Ishikawa (cell line): ENCODE measurements around the gene ELMO1.

Experiments used
- CREB1 ChIP-seq: IDR thresholded peaks from 2 replicates; pipeline ENCODE4 v1.6.1; 2012; ENCODE audit warnings: low read depth
- EGR1 ChIP-seq: IDR thresholded peaks from 2 replicates; pipeline ENCODE4 v1.6.1; 2012
- EP300 ChIP-seq: IDR thresholded peaks from 2 replicates; pipeline ENCODE4 v1.6.1; 2012; ENCODE audit warnings: borderline replicate concordance
- FOXM1 ChIP-seq: IDR thresholded peaks from 2 replicates; pipeline ENCODE4 v1.6.1; 2012; ENCODE audit warnings: low read depth, borderline replicate concordance
- NFIC ChIP-seq: IDR thresholded peaks from 2 replicates; pipeline ENCODE4 v1.6.1; 2012
- RAD21 ChIP-seq: IDR thresholded peaks from 2 replicates; pipeline ENCODE4 v1.6.1; 2012; ENCODE audit warnings: low read depth
- TF ChIP-seq, protein P1 (sequence below): IDR thresholded peaks from 2 replicates; pipeline ENCODE4 v1.6.1; 2012; ENCODE audit warnings: low read depth, mild to moderate bottlenecking
- TF ChIP-seq, protein P2 (sequence below): IDR thresholded peaks from 2 replicates; pipeline ENCODE4 v1.6.1; 2012

GRCh38 chr7:37181550-37181932, 267.1 kb downstream of the ELMO1 start:
- no peak for TF ChIP-seq CREB1
- TF ChIP-seq EGR1: no peak
- no peak for TF ChIP-seq NFIC
- no peak for TF ChIP-seq FOXM1
- TF ChIP-seq EP300: no peak
- TF ChIP-seq RAD21: no peak
- TF ChIP-seq, protein P1, sequence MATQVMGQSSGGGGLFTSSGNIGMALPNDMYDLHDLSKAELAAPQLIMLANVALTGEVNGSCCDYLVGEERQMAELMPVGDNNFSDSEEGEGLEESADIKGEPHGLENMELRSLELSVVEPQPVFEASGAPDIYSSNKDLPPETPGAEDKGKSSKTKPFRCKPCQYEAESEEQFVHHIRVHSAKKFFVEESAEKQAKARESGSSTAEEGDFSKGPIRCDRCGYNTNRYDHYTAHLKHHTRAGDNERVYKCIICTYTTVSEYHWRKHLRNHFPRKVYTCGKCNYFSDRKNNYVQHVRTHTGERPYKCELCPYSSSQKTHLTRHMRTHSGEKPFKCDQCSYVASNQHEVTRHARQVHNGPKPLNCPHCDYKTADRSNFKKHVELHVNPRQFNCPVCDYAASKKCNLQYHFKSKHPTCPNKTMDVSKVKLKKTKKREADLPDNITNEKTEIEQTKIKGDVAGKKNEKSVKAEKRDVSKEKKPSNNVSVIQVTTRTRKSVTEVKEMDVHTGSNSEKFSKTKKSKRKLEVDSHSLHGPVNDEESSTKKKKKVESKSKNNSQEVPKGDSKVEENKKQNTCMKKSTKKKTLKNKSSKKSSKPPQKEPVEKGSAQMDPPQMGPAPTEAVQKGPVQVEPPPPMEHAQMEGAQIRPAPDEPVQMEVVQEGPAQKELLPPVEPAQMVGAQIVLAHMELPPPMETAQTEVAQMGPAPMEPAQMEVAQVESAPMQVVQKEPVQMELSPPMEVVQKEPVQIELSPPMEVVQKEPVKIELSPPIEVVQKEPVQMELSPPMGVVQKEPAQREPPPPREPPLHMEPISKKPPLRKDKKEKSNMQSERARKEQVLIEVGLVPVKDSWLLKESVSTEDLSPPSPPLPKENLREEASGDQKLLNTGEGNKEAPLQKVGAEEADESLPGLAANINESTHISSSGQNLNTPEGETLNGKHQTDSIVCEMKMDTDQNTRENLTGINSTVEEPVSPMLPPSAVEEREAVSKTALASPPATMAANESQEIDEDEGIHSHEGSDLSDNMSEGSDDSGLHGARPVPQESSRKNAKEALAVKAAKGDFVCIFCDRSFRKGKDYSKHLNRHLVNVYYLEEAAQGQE: no peak
- TF ChIP-seq, protein P2, sequence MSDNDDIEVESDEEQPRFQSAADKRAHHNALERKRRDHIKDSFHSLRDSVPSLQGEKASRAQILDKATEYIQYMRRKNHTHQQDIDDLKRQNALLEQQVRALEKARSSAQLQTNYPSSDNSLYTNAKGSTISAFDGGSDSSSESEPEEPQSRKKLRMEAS: no peak
